Measurements from ENCODE around the gene ADCY1.

Gene ADCY1

GRCh38 chr7:45681596-45682357 lies 107.6 kb downstream of the ADCY1 start:
- no peak for DNase-seq

- no peak for DNase-seq
Measured at GRCh38 chr7:45682358-45682735, 108.2 kb downstream of the ADCY1 start.

GRCh38 chr7:45682836-45683555 lies 108.8 kb downstream of the ADCY1 start:
- DNase-seq, result no peak

- no peak for DNase-seq
Measured at GRCh38 chr7:45683556-45684148, 109.5 kb downstream of the ADCY1 start.

- DNase-seq, result no peak
Measured at GRCh38 chr7:45684910-45685618, 110.9 kb downstream of the ADCY1 start.

- DNase-seq, result no peak
Measured at GRCh38 chr7:45685619-45686240, 111.6 kb downstream of the ADCY1 start.

- no peak for DNase-seq
Measured at GRCh38 chr7:45686441-45687184, 112.4 kb downstream of the ADCY1 start.

GRCh38 chr7:45687185-45687560 lies 113.0 kb downstream of the ADCY1 start:
- DNase-seq, result no peak

GRCh38 chr7:45687721-45688120 lies 113.6 kb downstream of the ADCY1 start:
- no peak for DNase-seq

- no peak for DNase-seq
Measured at GRCh38 chr7:45688382-45688781, 114.2 kb downstream of the ADCY1 start.

GRCh38 chr7:45689011-45689796 lies 115.0 kb downstream of the ADCY1 start:
- no peak for DNase-seq

GRCh38 chr7:45689797-45690761 lies 115.9 kb downstream of the ADCY1 start:
- no peak for DNase-seq

- DNase-seq, result no peak
Measured at GRCh38 chr7:45690762-45691150, 116.6 kb downstream of the ADCY1 start.

GRCh38 chr7:45691155-45691656 lies 117.0 kb downstream of the ADCY1 start:
- no peak for DNase-seq

GRCh38 chr7:45692031-45692430 lies 117.9 kb downstream of the ADCY1 start:
- no peak for DNase-seq

GRCh38 chr7:45695249-45695995 lies 121.3 kb downstream of the ADCY1 start:
- no peak for DNase-seq

GRCh38 chr7:45696476-45696875 lies 122.3 kb downstream of the ADCY1 start:
- no peak for DNase-seq

- no peak for DNase-seq
Measured at GRCh38 chr7:45697576-45698136, 123.5 kb downstream of the ADCY1 start.

Measured in NCI-H1417 treated with DMSO at 0.1 percent for 48 hours (cell line).